IMR-90 (cell line): ENCODE results near the gene GCK. TPM values are rescaled to one million over a fixed set of nuclear protein-coding genes. Genes with fewer than 3 reads are reported as not detected.

ENCODE experiments used
- CTCF ChIP-seq: conservative IDR thresholded peaks from 2 replicates; pipeline ENCODE4 v1.5.1; 2012; ENCODE audit warnings: mild to moderate bottlenecking, low read depth, low read length, improper control_type of control experiment
- polyA plus RNA-seq, 3 experiments: library from polyadenylated mRNA; depleted of rRNA; stranded (reverse); fragments of >200 nt; gene quantifications; 2 replicates each; pipeline ENCODE4 v1.2.3, GENCODE V29; 2012; ENCODE audit warnings: low replicate concordance in 1 of 3
- total RNA-seq: library from RNA; depleted of rRNA; stranded (reverse); fragments of >200 nt; gene quantifications from 2 replicates; pipeline ENCODE4 v1.2.3, GENCODE V29; 2012

GCK gene
- total and polyA plus RNA-seq, 2 of the 4 experiments (the other 2 are of a cell fraction): 0.14 to 0.18 TPM

DNA sequence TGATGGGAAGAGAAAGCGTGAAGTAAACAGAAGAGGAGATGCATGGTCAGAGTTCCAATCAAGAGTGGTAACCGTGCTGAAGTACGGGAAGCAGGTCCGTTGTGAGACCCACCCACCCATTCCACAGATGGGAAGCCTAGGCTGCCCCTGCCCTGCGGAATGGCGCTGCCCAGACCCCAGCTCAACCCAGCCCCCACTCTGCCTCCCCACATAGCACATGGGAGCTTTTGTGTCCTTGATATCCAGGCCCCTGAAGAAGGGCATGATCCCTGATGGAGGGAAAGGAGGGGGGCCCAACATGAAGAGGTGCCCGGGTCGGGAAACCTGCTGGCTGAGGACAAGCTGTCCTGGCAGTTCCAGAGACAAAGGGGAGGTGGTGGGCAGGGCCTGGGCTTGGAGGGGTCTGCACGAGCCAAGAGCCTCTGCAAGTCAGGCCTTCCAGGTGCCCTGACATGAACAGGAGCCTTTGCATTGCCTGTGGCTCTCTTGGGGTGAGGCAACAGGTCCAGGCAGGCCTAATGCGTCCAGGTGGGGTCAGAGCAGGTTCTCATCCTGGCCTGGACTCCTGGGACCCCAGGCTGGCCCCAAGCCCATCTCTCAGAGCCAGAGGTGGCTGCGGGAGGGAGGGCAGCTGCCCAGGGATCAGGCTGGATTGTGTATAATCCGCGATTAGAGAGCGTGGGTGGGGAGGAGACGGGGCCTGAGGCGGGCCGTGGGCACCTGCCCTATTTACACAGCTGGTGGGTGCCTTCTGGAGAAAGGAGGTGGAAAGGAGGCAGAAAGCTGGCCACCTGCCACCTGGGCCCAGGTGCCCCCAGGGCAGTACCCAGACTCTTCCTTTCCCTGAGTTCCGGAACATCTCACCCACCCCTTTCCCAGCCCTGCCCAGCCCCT is 35.1 kb upstream of the GCK start (continued):
- TF ChIP-seq CTCF: no peak
